Measurements from ENCODE around the gene ELAPOR2. TPM values are rescaled to one million over a fixed set of nuclear protein-coding genes. Genes with fewer than 3 reads are reported as not detected.

The ELAPOR2 gene
- total and polyA plus RNA-seq, 2 of the 13 experiments (the other 11 are each of a cell fraction or from before 2014, with no cell fraction given) = 7.8 to 8.4 TPM

DNA sequence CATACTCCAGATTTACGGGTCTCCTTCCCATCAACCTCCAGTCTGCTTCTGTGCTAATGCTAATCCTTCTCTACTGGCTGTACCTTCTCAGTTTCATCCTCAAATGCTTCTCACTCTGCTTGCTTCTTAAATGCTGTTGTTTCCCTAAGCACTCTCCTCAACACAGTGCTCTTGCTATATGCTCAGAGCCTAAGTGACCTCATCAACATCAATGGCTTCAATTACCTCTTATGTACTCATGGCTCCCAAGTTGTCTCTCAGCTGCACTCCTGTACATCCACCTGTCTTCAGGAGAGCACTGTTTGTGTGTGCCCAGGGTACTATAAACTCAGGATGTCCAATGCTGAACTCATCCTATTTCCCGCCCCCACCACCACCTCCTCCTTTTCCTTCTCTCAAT, 22.5 kb downstream of the ELAPOR2 start:
- 0 out of 2 replicates have a peak, but pooled peaks cover 5% of the 10 kb centered on the region for H3K4me1 ChIP-seq (ENCODE audit: insufficient read depth, low read length)
- ChIA-PET CTCF (ENCODE audit: low intra/inter-chr PET ratio, low total read pairs) (no interaction called here), POLR2A (no interaction called here)
- no peak overlapping the region for H2AFZ ChIP-seq (ENCODE audit: low read length)
- 50% methylated on average over 2 of the region's 2 CpGs for WGBS (ENCODE audit: low lambda C conversion rate)
- peaks cover 17% of the 10 kb centered on the region for H3K79me2 ChIP-seq (ENCODE audit: insufficient read depth, low read length)
- no peak for ATAC-seq
- H3K4me2 ChIP-seq (ENCODE audit: low read depth, low read length) = no peak overlapping the region
- FAIRE-seq = no peak
- H3K4me3 ChIP-seq (replicated peaks in 1 of 3; ENCODE audit: insufficient read depth in 1 of 3, low read depth in 2 of 3, low read length in 3 of 3) = no peak overlapping the region
- no peak overlapping the region for H3K9ac ChIP-seq (ENCODE audit: insufficient read depth, low read depth, low read length)
- H3K27me3 ChIP-seq (ENCODE audit: control insufficient read depth in 1 of 2, insufficient read depth in 2 of 2, low read length in 2 of 2) = no peaks in the 10 kb centered on the region
- intact Hi-C loops (cut with micrococcal nuclease; ENCODE audit: unreplicated experiment) (no loop called here), in situ Hi-C loops (cut with HindIII; ENCODE audit: extremely low pct_ligation_motif_present, low pct_unique_long_range_greater_than_20kb) (no loop called here)
- H3K27ac ChIP-seq (ENCODE audit: extremely low read length, insufficient read depth, low read length) = no peak overlapping the region
- no peaks in the 10 kb centered on the region for H3K36me3 ChIP-seq (replicated peaks in 1 of 2; ENCODE audit: control insufficient read depth in 1 of 2, insufficient read depth in 2 of 2, low read length in 2 of 2)
- H4K20me1 ChIP-seq (ENCODE audit: insufficient read depth, low read length) = no peaks in the 10 kb centered on the region
- DNase-seq (ENCODE audit: low spot score) = no peak
- H3K9me3 ChIP-seq (ENCODE audit: low read length) = no peaks in the 10 kb centered on the region
- BruUV-seq (replicated peaks) = no TSS peak
- no peak for TF ChIP-seq EED (CRISPR knock-in tag; IDR thresholded peaks at IDR 0.05)
- TF ChIP-seq ZNF850 (CRISPR knock-in tag; conservative IDR thresholded peaks at IDR 0.05) = no peak
- TF ChIP-seq ZNF441 (CRISPR knock-in tag; IDR thresholded peaks at IDR 0.05; ENCODE audit: borderline replicate concordance) = no peak
- no peak for TF ChIP-seq ZNF224 (CRISPR knock-in tag; IDR thresholded peaks at IDR 0.05)
- TF ChIP-seq, protein P1, sequence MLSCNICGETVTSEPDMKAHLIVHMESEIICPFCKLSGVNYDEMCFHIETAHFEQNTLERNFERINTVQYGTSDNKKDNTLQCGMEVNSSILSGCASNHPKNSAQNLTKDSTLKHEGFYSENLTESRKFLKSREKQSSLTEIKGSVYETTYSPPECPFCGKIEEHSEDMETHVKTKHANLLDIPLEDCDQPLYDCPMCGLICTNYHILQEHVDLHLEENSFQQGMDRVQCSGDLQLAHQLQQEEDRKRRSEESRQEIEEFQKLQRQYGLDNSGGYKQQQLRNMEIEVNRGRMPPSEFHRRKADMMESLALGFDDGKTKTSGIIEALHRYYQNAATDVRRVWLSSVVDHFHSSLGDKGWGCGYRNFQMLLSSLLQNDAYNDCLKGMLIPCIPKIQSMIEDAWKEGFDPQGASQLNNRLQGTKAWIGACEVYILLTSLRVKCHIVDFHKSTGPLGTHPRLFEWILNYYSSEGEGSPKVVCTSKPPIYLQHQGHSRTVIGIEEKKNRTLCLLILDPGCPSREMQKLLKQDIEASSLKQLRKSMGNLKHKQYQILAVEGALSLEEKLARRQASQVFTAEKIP (CRISPR knock-in tag; IDR thresholded peaks at IDR 0.05; ENCODE audit: borderline replicate concordance) = no peak
- TF ChIP-seq PHB2 (IDR thresholded peaks at IDR 0.05; ENCODE audit: partially characterized antibody) = no peak
- no peak for TF ChIP-seq ZNF367 (CRISPR knock-in tag; IDR thresholded peaks at IDR 0.05; ENCODE audit: borderline replicate concordance)
- TF ChIP-seq, protein P2, sequence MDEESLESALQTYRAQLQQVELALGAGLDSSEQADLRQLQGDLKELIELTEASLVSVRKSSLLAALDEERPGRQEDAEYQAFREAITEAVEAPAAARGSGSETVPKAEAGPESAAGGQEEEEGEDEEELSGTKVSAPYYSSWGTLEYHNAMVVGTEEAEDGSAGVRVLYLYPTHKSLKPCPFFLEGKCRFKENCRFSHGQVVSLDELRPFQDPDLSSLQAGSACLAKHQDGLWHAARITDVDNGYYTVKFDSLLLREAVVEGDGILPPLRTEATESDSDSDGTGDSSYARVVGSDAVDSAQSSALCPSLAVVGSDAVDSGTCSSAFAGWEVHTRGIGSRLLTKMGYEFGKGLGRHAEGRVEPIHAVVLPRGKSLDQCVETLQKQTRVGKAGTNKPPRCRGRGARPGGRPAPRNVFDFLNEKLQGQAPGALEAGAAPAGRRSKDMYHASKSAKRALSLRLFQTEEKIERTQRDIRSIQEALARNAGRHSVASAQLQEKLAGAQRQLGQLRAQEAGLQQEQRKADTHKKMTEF (CRISPR knock-in tag; IDR thresholded peaks at IDR 0.05) = no peak
- TF ChIP-seq MTF1 (CRISPR knock-in tag; IDR thresholded peaks at IDR 0.05) = no peak
- no peak for TF ChIP-seq NONO (IDR thresholded peaks at IDR 0.05)
- TF ChIP-seq NONO (CRISPR knock-in tag; conservative IDR thresholded peaks at IDR 0.05) = no peak
- TF ChIP-seq RORA (CRISPR knock-in tag; IDR thresholded peaks at IDR 0.05) = no peak
- TF ChIP-seq NFE2 (CRISPR knock-in tag; IDR thresholded peaks at IDR 0.05) = no peak
- no peak for TF ChIP-seq PLRG1 (conservative IDR thresholded peaks at IDR 0.05)
- TF ChIP-seq MAFG (CRISPR knock-in tag; IDR thresholded peaks at IDR 0.05) = no peak
- TF ChIP-seq, protein P3, sequence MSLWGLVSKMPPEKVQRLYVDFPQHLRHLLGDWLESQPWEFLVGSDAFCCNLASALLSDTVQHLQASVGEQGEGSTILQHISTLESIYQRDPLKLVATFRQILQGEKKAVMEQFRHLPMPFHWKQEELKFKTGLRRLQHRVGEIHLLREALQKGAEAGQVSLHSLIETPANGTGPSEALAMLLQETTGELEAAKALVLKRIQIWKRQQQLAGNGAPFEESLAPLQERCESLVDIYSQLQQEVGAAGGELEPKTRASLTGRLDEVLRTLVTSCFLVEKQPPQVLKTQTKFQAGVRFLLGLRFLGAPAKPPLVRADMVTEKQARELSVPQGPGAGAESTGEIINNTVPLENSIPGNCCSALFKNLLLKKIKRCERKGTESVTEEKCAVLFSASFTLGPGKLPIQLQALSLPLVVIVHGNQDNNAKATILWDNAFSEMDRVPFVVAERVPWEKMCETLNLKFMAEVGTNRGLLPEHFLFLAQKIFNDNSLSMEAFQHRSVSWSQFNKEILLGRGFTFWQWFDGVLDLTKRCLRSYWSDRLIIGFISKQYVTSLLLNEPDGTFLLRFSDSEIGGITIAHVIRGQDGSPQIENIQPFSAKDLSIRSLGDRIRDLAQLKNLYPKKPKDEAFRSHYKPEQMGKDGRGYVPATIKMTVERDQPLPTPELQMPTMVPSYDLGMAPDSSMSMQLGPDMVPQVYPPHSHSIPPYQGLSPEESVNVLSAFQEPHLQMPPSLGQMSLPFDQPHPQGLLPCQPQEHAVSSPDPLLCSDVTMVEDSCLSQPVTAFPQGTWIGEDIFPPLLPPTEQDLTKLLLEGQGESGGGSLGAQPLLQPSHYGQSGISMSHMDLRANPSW (CRISPR knock-in tag; IDR thresholded peaks at IDR 0.05; ENCODE audit: borderline replicate concordance) = no peak
- TF ChIP-seq, protein P4, sequence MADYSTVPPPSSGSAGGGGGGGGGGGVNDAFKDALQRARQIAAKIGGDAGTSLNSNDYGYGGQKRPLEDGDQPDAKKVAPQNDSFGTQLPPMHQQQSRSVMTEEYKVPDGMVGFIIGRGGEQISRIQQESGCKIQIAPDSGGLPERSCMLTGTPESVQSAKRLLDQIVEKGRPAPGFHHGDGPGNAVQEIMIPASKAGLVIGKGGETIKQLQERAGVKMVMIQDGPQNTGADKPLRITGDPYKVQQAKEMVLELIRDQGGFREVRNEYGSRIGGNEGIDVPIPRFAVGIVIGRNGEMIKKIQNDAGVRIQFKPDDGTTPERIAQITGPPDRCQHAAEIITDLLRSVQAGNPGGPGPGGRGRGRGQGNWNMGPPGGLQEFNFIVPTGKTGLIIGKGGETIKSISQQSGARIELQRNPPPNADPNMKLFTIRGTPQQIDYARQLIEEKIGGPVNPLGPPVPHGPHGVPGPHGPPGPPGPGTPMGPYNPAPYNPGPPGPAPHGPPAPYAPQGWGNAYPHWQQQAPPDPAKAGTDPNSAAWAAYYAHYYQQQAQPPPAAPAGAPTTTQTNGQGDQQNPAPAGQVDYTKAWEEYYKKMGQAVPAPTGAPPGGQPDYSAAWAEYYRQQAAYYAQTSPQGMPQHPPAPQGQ (CRISPR knock-in tag; IDR thresholded peaks at IDR 0.05; ENCODE audit: borderline replicate concordance) = no peak
- TF ChIP-seq ZNF296 (CRISPR knock-in tag; conservative IDR thresholded peaks at IDR 0.05) = no peak
- TF ChIP-seq ESRRA (CRISPR knock-in tag; IDR thresholded peaks at IDR 0.05; ENCODE audit: low read depth) = no peak
- TF ChIP-seq NCOR1 (IDR thresholded peaks at IDR 0.05; ENCODE audit: borderline replicate concordance, low read length) = no peak

Measured in HepG2 (cell line).